ENCODE data around the gene HOXD3.

Gene HOXD3

DNA sequence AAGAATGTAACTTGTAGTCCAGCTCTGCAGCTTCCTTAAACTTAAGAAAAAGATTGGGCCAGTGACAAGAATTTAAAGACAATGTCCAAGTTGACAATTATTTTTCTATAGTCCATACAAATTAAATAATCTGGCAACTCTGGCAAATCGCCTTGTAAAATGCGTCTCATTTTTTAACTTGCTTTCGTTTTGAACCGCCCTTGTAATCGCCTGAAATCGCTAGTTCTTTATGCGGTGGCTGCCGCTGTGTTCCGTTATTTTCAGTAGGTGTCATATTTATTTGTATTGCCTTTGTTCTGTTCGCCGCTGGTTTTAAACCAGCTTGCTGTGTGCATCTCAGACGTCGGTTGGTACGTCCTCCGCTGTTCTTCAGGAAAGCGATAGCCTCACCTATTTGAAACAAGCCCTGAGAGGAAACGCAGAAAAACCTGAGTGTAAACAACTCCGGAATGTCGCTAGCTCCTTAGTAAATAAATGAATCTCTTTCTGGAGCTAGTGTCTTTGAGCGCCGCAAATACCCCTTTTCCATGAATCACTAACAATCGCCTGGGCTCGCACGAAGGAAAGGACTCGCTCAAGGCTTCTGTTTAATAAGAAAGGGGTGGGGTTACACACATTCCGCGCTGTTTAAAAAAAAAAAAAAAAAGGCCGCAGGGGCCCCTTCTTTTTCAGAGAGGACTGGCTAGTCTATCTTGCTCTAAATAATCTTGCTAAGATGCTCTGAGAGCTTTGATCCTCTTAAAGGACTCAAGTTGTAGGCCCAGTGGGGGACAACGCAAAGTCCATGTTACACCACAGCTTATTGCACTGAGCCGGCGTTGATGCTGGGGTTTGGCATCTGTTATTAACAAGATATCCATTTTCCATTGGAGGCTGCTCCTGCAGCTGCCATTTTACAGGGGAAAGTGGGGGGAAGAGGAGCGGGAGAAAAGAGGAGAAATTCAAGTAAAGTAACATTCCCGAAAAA, 24.6 kb upstream of the HOXD3 start:
- no peak for DNase-seq (ENCODE audit: low read depth in 2 of 2)

DNA sequence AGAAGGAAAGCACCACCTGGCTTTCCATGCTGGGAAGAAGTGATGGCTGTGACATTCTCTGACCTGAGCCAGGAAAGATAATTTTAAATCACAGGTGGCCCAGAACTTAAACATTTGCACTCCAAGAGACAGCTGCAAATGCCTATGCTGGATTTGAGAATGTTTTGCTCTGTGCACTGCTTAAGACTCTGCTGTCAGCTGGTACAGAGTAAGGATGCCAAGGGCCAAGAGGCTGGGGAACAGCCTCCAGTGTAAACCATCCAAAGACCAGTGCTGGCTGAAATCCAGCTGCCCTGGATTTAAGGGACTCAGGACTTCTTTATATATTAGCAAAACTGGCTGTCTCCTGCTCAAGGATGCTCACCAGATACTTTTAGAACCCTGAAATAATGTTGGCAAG, 23.7 kb upstream of the HOXD3 start:
- no peak for DNase-seq (ENCODE audit: low read depth in 2 of 2)

DNA sequence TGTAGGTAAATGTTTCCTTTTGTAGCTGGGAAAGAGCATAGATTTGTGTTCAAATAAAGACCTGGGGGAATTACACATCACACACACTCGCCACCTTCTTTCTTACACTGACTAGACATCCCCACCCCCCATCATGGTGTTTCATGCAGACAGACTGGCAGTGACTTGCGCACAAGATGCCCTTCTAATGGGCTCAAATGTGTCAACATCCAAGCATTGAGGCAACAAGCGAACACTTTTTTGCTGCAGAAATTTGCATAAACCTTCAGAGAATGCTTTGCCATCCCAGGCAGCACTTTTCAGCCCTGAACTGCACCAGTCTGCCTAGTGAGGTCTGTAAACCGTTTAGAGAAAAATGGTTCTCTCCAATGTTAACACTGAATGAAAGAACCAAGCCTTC, 23.1 kb upstream of the HOXD3 start:
- DNase-seq (ENCODE audit: low read depth in 2 of 2), result no peak

DNA sequence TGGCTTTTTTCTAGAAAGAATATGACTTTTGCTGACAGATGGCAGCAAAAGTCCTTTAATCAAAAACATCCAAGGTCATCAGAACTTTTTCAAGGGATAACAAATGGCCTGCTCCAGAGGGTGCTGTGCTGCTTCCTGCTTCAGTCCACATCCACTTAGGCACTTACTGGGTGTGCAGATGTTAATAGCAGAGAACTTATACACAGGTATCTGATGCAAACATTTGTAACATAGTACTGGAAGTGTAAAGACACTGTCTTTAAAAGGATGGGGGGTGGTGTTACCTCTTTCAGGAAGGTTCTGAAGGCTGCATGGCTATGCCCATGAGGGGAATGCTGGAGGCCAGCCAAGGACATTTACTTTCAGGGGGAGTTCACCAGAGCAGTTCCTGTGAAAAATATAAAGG, 22.1 kb upstream of the HOXD3 start:
- no peak for DNase-seq (ENCODE audit: low read depth in 2 of 2)

DNA sequence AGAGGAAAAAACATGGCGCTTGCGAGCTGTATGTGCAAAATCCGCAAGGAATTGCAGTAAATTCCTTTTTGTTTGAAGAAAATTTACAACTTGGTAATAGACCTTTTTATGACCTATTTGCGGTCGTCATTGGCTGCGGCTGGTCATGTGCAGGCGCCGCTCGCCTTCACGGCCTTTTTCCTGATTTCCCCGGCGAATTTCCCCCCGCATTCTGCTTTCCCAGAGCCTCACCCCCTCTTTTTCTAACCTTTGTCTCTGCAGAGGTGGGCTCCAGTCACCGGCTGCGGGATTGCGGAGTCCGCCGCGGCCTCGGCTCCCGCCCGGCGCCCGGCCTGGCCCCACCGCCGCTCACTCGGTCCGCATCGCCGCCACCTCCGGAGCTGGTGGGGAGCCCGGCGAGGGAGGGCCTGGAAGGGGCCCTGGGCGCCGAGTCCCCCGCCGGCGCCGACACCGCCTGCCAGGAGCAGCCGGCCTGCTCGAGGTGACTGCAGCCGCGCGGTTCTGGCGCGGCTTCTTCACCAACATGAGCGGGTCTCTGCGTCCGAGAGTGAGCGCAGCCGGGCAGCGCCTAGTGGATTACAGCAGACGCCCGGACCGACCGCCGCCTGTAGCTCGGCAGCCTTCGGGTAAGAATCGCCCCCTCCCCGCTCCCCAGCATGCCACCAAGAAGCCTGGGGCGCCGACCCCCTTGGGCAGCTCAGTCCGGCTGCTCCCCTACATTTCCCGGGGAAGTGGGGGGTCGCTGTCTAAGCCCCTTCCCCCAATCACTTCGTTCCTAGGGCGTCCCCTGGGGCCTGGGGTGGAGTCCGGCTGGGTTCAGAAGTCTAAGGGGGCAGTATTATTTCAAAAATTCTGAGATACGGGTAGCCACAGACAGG, 20.5 kb upstream of the HOXD3 start:
- DNase-seq (ENCODE audit: low read depth in 2 of 2), result no peak

DNA sequence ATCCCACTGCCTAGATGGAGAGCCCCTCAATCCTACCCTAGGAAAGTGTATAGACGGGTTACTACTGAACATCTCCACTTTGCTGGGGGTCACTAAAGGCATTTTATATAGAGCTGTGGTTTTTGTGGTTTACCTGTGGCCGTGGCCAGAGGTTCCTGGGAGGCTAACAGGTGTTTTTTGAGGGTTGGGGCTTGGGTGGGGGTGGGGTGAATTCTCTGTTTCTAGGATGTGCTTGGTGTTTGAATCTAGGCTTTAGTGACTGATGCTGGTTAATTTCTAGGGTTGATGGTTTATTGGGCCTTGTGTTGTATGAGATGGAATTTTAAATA, 19.9 kb upstream of the HOXD3 start:
- no peak for DNase-seq (ENCODE audit: low read depth in 2 of 2)

DNA sequence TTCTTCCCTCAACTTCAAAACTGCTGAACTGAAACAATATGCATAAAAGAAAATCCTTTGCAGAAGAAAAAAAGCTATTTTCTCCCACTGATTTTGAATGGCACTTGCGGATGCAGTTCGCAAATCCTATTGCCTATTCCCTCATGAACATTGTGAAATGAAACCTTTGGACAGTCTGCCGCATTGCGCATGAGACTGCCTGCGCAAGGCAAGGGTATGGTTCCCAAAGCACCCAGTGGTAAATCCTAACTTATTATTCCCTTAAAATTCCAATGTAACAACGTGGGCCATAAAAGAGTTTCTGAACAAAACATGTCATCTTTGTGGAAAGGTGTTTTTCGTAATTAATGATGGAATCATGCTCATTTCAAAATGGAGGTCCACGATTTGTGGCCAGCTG, 19.2 kb upstream of the HOXD3 start:
- no peak for DNase-seq (ENCODE audit: low read depth in 2 of 2)

DNA sequence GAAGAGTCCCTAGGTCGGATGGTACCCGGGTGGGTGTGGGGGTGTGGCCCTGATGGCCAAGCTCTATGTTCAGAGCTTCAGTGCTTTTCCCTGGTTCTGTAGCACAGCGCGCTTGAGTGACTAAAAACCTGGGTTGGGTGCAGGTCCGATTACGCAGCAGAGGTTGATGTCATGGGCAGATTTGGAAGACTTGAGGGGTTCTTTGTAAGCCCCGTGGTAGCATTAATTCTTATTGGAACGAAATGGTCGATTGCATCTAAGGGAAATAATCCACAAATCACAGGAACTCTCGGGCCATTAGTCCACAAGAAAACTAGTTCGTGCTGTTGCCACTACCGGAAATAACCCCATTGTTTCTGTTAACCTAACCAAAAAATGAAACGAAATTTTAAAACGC, 18.6 kb upstream of the HOXD3 start:
- no peak for DNase-seq (ENCODE audit: low read depth in 2 of 2)

DNA sequence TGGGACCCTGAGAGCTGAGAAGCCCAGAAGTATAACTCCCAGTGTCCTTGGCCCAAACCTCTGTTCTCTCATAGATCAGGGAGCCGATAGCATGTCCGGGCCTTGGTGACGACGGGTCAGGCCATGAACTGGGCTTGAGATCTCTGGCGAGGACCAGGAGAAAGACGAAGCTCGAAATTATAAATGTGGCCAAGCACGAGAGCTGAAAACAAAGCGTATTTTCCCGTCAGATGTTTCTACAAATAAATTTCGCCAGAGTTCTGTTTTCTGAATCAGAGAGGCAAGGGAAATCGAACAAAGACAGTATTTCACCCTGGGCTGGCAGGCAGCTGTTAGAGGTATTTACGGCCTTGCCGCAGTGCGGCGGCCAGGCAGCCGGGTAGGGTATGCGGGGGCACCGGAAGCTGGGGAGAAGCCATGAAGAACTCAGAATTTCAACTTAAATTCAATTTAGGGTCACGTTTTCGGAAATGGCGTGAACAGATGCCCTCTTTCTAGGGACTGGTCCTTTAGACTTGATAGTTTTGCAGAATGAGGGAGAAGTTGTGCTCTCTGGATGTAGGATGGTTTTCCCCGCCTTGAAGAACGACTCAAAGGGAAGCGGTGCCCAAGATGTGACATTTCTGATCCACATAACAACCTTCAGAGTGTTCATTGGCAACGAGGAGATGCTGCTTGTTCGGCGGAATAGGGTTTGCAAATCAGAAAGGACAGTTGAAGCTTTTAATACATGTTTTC, 18.0 kb upstream of the HOXD3 start:
- no peak for DNase-seq (ENCODE audit: low read depth in 2 of 2)

DNA sequence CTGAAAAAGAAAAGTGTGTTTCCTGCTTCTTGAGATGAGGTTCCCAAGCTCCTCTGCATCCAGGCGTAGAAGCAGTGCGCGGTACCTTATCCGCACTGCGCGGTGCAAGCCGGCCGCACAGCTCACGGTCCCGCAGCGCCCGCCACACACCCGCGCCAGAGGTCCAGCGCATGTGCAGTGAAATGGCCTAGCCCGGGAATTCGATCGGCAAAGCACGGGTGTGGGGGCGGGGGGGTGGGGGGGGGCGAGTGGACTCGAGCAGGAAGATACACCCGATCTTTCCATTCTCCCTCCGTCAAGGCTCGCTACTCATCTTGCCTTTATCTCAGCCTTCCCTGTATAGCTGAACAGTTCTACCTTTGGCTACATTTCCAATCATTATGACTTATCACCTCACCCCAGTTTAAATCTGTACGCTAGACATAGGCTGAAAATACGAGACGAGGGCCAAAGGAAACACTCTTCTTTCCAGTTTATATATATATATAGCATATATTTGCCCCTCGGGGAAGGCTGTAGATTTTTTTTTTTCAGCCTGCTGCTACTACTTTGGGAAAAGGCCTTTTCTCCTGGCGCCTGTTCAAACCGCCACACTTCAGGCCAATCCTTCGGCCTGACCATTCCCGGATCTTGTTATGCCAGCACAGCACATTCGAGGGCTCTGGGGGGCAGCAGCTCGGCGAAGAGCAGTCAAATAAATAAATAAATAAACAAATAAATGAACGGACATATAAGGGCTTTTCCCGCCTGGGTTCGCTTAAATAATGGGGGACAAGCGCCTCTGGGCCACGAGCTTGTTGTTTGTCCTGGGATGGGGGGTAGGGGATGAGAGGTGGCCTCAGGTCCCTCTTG, 17.2 kb upstream of the HOXD3 start:
- DNase-seq (ENCODE audit: low read depth in 2 of 2), result no peak

DNA sequence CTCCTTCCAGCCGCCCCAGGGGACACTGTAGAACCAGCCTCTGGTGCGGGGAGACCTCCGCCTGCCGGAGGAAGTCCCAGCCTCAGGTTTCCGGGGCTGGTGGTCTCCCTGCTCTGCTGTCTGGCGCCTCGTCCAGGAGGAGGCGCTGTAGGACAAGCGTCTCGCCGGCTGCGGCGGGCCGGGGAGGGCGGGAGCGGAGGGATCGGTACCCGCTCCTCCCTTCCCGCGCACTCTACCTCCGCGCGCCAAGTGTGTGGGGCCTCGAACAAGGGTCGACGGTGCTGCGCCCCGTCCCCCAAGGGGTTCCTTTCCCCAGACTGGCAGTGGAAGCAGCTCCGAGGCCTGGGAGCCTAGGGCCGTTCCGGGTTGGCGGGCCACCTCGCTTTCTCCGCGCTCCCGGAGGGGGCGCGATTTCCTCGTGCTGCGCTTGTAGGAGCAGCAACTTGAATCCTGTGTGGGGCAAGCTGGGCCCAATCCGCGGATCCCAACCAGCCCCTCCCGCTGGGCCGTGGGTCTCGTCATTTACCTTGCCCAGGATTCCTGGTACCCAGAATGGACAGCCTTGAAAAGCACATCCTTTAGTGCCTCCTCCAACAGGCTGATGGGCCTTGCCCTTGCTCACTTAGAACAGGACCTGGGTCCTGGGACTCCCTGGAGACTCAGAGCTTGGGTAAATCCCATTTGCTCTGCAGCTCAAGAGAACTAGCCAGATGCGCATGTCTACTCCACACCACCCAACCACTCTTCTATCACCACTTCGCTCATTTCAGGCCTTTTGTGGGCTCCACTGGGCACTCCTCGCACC, 16.4 kb upstream of the HOXD3 start:
- DNase-seq (ENCODE audit: low read depth in 2 of 2), result peak; percentile 28 to 54

DNA sequence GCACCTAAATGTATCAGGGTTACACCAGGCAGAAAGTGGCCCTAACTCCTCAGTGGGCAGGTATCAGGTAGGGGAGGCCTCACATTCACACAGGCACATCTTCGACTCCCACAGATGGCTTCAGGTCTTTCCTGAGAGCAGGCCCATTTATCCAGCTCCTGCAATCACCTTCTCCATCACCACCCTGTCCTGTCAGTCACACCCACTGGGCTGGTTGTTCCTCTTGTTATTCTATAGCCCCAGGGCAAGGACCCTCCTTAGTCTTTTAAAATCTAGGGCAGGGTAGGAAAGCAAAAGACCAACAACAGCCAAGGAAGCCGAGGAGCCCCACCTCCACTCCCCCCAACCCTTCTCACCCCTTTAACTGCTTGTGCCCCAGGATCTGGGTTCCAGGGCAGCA, 14.8 kb upstream of the HOXD3 start:
- no peak for DNase-seq (ENCODE audit: low read depth in 2 of 2)

DNA sequence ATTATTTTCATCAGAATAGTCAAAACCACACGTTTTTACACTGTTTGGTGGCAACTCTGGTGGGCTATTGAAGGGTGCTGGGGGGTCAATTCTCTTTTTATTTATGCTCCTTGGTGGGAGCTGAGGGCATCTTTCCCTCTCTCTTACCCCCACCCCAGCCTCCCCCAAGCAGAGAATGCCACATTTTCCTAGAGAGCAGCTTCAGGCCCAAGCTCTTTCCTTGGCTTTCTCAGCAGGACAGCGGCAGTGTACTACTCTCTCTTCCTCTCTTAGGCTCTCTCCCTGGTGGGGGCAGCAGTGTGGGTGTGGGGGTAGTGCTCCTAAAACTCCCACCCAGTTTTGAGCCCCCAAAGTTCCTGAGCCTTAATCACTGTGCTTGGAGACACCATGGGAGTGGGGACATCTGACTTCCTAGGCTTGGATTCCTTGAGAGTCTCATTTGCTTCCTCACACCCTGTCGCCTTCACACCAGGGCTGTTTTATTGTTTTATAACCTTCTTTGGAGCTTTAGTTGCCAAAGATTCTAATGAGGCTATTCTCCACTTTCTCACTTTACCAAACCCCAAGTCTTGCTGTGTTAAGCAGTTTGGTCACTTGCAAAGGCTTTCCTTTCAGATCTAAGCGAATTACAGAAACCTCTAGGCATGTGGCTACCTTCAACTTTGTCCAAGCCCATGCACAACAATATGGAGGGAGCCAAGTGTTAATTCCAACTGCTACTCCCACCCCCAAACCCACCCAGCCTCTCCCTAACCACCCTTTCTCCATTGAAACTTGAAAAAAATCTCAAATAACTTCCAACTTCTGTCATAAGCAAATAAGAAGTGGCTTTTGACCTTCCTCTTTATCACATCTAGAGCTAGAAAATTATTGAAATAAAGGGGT, 11.8 kb upstream of the HOXD3 start:
- DNase-seq (ENCODE audit: low read depth in 2 of 2), result no peak

DNA sequence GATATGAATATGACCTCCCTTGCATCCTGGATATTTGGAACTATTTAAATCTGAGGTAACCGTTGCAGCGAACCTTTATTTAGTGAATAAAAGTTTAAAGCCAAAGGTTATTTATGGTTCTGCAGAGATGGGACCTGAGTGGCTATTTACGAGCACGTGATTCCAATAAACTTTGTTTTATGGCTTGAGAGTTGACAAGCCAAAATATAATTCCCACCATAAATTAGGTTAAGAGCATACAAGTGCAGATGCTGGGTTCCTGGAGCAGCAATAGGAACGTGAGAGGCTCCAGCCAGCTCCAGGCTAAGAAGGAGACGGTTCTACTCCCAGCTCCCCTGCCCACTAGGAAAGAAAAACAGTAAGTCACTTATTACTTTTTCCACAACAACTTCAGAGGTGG, 11.0 kb upstream of the HOXD3 start:
- no peak for DNase-seq (ENCODE audit: low read depth in 2 of 2)

DNA sequence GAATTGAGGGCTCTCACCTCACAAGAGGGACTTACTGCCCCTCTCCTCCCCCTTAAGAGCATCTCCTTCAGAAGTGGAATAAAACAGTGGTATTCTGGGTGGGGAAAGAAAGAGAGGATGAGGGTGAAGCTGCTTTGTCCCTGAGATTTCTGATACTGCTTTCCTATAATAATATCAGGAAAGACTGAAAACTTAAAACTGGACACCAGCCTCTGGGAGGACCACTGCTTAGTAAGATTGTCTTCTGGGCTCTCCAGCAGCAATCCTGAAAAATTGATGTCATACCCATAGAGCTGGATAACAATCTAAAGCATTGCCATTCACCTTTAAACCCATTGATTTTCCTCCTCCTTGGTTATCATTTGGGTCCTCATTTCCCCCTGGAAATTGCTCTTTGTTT, 10.5 kb upstream of the HOXD3 start:
- no peak for DNase-seq (ENCODE audit: low read depth in 2 of 2)

DNA sequence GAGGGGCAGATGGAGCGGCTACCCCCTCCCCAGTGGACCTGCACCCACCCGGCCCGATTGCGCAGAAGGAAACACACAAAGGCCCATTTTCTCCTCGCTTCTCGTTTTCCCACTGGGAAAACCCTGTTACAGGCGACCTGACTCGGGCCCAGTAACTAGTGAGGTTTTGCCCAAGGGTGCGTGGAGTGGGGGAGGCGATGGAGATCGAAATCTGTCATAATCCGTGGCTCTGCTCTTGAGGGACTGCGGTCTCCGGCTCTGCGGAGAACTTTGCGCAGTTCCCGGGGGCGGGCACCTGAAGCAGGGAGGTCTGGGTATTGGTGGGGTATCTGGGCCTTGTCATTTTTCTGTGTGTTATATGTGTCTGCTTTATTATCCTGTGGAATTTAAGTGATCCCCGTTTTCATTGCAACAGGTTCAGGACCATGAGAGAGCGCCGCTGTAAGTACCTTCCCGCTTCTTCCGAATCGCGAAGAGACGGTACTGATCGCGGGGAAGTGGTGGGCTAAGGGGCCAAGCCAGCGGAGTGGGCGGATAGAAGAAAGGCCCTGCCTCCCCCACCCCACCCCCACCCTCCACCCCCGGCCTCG, 9.8 kb upstream of the HOXD3 start:
- DNase-seq (ENCODE audit: low read depth in 2 of 2), result no peak

DNA sequence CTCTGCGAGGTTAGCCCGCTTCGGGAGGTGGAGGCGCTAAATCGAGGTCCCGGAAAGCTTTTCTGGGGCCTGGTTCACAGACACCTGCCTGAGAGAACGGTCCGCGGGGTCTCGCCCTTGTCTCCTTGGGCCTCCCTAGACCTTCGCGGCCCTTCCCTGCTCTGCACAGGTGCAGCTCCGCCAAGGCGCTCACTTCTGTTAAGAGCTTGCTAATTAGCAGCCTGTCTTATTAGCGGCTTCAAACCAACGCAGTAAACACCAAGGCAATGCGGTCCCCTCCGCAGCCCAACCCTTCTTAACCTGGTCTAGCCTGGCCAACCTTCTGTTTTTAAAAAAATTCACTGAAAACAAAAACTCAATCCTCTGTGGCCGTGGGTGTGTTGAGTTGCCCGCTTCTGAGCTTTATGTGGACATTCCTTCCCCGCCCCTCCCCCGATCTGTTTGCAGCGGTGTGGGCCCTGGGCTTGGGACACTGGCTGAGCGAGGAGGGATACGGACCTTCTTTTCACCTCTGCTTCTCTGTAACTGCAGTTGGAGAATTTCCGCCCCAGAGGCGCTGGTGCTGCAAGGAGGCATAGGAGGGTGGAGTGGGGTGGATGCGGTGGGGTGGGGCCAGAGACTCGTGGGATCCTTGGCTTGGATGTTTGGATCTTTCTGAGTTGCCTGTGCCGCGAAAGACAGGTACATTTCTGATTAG, 9.2 kb upstream of the HOXD3 start:
- no peak for DNase-seq (ENCODE audit: low read depth in 2 of 2)

DNA sequence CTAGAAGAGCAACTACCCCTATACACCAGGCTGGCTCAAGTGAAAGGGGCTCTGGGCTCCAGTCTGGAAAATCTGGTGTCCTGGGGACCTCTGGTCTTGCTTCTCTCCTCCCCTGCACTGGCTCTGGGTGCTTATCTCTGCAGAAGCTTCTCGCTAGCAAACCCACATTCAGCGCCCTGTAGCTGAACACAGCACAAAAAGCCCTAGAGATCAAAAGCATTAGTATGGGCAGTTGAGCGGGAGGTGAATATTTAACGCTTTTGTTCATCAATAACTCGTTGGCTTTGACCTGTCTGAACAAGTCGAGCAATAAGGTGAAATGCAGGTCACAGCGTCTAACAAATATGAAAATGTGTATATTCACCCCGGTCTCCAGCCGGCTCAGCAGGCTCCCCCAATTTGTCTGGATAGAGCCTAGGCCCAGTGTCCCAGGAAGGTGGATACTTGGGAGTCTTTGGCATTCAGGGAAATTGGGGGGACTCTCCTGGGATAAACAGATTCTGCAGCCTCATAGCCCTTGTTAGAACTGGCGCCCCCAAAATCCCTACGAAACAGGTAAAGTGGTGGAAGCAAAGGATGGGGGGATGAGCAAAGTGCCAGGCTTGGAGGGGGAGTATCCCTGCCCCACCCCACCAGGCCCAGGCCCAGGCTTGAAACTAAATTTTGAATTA, 8.2 kb upstream of the HOXD3 start:
- DNase-seq (ENCODE audit: low read depth in 2 of 2), result no peak

Data from stimulated activated CD8-positive, alpha-beta memory T cell treated with anti-CD3 and anti-CD28 coated beads, Interleukin-7, amount 100 ng/mL, for 4 hours (primary cell).